Measurements from ENCODE around the gene SMC6. TPM values are rescaled to one million over a fixed set of nuclear protein-coding genes. Genes with fewer than 3 reads are reported as not detected.

SMC6 gene
- total and polyA plus RNA-seq, 2 experiments from 2014 or later, result 53.4 to 59.8 TPM

GRCh38 chr2:17636257-17636656 lies 117.4 kb downstream of the SMC6 start:
- 0 out of 2 replicates have a peak, but pooled peaks cover 3% of the 10 kb centered on the region for H3K79me2 ChIP-seq (replicated peaks; ENCODE audit: insufficient read depth)
- no peak for ATAC-seq

More at GRCh38 chr2:17636257-17636656, 117.4 kb downstream of the SMC6 start:
- no peaks in the 10 kb centered on the region; the same call in 1 of the 2 replicates for H3K4me1 ChIP-seq (ENCODE audit: insufficient read depth)
- no peak for DNase-seq (ENCODE audit: low spot score)
- peaks cover 8% of the 10 kb centered on the region for H4K20me1 ChIP-seq (replicated peaks; ENCODE audit: insufficient read depth)
- Mint-ChIP-seq H3K36me3 (ENCODE audit: low read depth) (peaks cover 28% of the 10 kb centered on the region), H3K4me1 (peaks cover 27% of the 10 kb centered on the region), H3K27ac (no peak overlapping the region), H3K4me3 (no peak overlapping the region), H3K27me3 (ENCODE audit: insufficient read depth, low read depth, poor library complexity) (peaks cover 13% of the 10 kb centered on the region), H3K9me3 (peaks cover 10% of the 10 kb centered on the region; the same call in 1 of the 3 replicates)
- H3K36me3 ChIP-seq (ENCODE audit: insufficient read depth), result no peaks in the 10 kb centered on the region
- no peaks in the 10 kb centered on the region for H3K9me2 ChIP-seq (ENCODE audit: insufficient read depth)
- TF ChIP-seq EZH2 (IDR thresholded peaks at IDR 0.05; ENCODE audit: low read depth, unreplicated experiment) (no peak), POLR2AphosphoS5 (IDR thresholded peaks at IDR 0.05; ENCODE audit: low read depth) (no peak), REST (IDR thresholded peaks at IDR 0.05; ENCODE audit: unreplicated experiment) (no peak), ZNF114 (CRISPR knock-in tag; IDR thresholded peaks at IDR 0.05) (no peak), STAT1 (IDR thresholded peaks at IDR 0.05; ENCODE audit: unreplicated experiment) (no peak), ZNF331 (CRISPR knock-in tag; IDR thresholded peaks at IDR 0.05; ENCODE audit: low read depth) (no peak), CTCF (conservative IDR thresholded peaks at IDR 0.05; ENCODE audit: low read depth in 2 of 2) (no peak), CREB1 (CRISPR knock-in tag; IDR thresholded peaks at IDR 0.05; ENCODE audit: low read depth) (no peak), NANOG (IDR thresholded peaks at IDR 0.05; ENCODE audit: borderline replicate concordance) (no peak), EZH2phosphoT487 (IDR thresholded peaks at IDR 0.05; ENCODE audit: unreplicated experiment) (no peak), JUNB (IDR thresholded peaks at IDR 0.05; ENCODE audit: unreplicated experiment) (no peak), ETS1 (IDR thresholded peaks at IDR 0.05) (no peak), ZNF462 (CRISPR knock-in tag; IDR thresholded peaks at IDR 0.05) (no peak)
- no peak overlapping the region for H2AFZ ChIP-seq
- no peak overlapping the region for H3K4me3 ChIP-seq
- no peaks in the 10 kb centered on the region for H3K27me3 ChIP-seq (ENCODE audit: insufficient read depth)
- H3K27ac ChIP-seq (ENCODE audit: low read depth), result no peak overlapping the region
- no peak overlapping the region for H3K4me2 ChIP-seq
- H3F3A ChIP-seq (replicated peaks; ENCODE audit: low read depth), result no peaks in the 10 kb centered on the region
